ENCODE measurements around the gene SHCBP1L. TPM values are rescaled to one million over a fixed set of nuclear protein-coding genes. Genes with fewer than 3 reads are reported as not detected.

The SHCBP1L gene
- total and polyA plus RNA-seq, 10 donors: not detected

- Histone ChIP-seq H3K4me3 (no peak overlapping the region), H3K27ac (no peak overlapping the region), H3K27me3 (replicated peaks in 1 of 7) (no peaks in the 10 kb centered on the region), H3K4me1 (peaks cover 0 to 63% (median 14%) of the 10 kb centered on the region in 6 donors), H3K36me3 (peaks cover 0 to 100% (median 90%) of the 10 kb centered on the region in 6 donors), H3K9me3 (no peaks in the 10 kb centered on the region)
- WGBS, 5 donors: 81 to 98% (median 97%) methylated on average over 4 of the region's 4 CpGs
- intact Hi-C loops (cut with DNase I; ENCODE audit: low total_unique reads): no loop called here
- DNase-seq: no peak
- TF ChIP-seq POLR2AphosphoS5 (IDR thresholded peaks at IDR 0.05): no peak
- TF ChIP-seq POLR2A (IDR thresholded peaks at IDR 0.05): no peak
- TF ChIP-seq, protein P1, sequence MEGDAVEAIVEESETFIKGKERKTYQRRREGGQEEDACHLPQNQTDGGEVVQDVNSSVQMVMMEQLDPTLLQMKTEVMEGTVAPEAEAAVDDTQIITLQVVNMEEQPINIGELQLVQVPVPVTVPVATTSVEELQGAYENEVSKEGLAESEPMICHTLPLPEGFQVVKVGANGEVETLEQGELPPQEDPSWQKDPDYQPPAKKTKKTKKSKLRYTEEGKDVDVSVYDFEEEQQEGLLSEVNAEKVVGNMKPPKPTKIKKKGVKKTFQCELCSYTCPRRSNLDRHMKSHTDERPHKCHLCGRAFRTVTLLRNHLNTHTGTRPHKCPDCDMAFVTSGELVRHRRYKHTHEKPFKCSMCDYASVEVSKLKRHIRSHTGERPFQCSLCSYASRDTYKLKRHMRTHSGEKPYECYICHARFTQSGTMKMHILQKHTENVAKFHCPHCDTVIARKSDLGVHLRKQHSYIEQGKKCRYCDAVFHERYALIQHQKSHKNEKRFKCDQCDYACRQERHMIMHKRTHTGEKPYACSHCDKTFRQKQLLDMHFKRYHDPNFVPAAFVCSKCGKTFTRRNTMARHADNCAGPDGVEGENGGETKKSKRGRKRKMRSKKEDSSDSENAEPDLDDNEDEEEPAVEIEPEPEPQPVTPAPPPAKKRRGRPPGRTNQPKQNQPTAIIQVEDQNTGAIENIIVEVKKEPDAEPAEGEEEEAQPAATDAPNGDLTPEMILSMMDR (IDR thresholded peaks at IDR 0.05 in 8 of 11, conservative IDR thresholded peaks at IDR 0.05 in 3 of 11): no peak
Observed at GRCh38 chr1:182850319-182850718, 102.6 kb downstream of the SHCBP1L start.

Small RNAs within 50 kb of the gene (small RNA-seq; reads per million reads assigned to genes)
- gene HMGN1P4 (0 reads per million in 4 donors), gene RNU6-41P (0 reads per million in 4 donors)

Other genes with a start within 250 kb of the SHCBP1L start
- 10 to 100 TPM; 60.9 to 88.2 (median 71.0) TPM for gene NPL, start 163.4 kb downstream of the SHCBP1L start, total RNA-seq
- 10 to 100 TPM; 21.9 to 34.4 (median 30.2) TPM for gene NPL, start 163.4 kb downstream of the SHCBP1L start, polyA plus RNA-seq
- 100 to 1,000 TPM in 6 of 7 donors, 10 to 100 TPM in 1; 94.4 to 145 (median 121) TPM for gene DHX9, start 113.8 kb downstream of the SHCBP1L start, total RNA-seq
- 10 to 100 TPM; 61.0 to 83.5 (median 73.0) TPM for gene DHX9, start 113.8 kb downstream of the SHCBP1L start, polyA plus RNA-seq
- gene LAMC1, start 70.3 kb upstream of the SHCBP1L start, total RNA-seq: 10 to 100 TPM; 21.8 to 38.5 (median 35.1) TPM
- 1 to 10 TPM; 2.7 to 4.9 (median 4.5) TPM for gene LAMC1, start 70.3 kb upstream of the SHCBP1L start, polyA plus RNA-seq
- gene LAMC2, start 233.1 kb upstream of the SHCBP1L start, total RNA-seq: 1 to 10 TPM in 2 of 7 donors, under 1 TPM in 4, not detected in 1; 0.13 to 1.4 (median 0.50) TPM
- gene LAMC2, start 233.1 kb upstream of the SHCBP1L start, polyA plus RNA-seq: under 1 TPM; 0.67 to 0.82 (median 0.77) TPM